Adrenal gland (tissue), 12 donors: ENCODE results near the gene ADGRB3. TPM values are rescaled to one million over a fixed set of nuclear protein-coding genes. Genes with fewer than 3 reads are reported as not detected.

ENCODE experiments used
- DNase-seq, 7 donors: peaks; one replicate each; pipeline ENCODE4 v3.0.0-alpha.2; 2019 to 2020
- H3K27ac ChIP-seq, 5 donors: fragments of 200-600 bp; sonication (generic) in 4 of 5; 1 replicate in 3 of 5; 2 replicates in 2 of 5; pipeline versions ENCODE4 v1.5.1 to v1.8.0; 2016 to 2020; ENCODE audit warnings: mild to moderate bottlenecking in 1 of 5
- H3K27me3 ChIP-seq: fragments of 200-600 bp; 2 replicates; pipeline ENCODE4 v1.8.0; 2021
- H3K36me3 ChIP-seq, 2 donors: fragments of 200-600 bp; replicated peaks in 1 of 2; 1 replicate in 1 of 2; 2 replicates in 1 of 2; pipeline versions ENCODE4 v1.5.1 to v1.8.0; 2018 to 2022
- H3K4me1 ChIP-seq, 2 donors: fragments of 200-600 bp; replicated peaks in 1 of 2; 1 replicate in 1 of 2; 2 replicates in 1 of 2; pipeline versions ENCODE4 v1.5.1 to v1.8.0; 2018 to 2021
- H3K4me3 ChIP-seq, 4 donors: fragments of 200-600 bp; sonication (generic) in 3 of 4; one replicate each; pipeline ENCODE4 v1.5.1; 2016 to 2018
- H3K9me3 ChIP-seq, 3 donors: fragments of 200-600 bp; sonication (generic) in 1 of 3; replicated peaks in 1 of 3; 1 replicate in 2 of 3; 2 replicates in 1 of 3; pipeline versions ENCODE4 v1.5.1 to v1.8.0; 2016 to 2021
- CTCF ChIP-seq, 6 experiments: fragments of 450-650 bp in 4 of 6; fragments of 200-600 bp in 2 of 6; sonication (generic) in 1 of 6; IDR thresholded peaks; 1 replicate in 5 of 6; 2 replicates in 1 of 6; pipeline versions ENCODE4 v1.5.1 to v1.8.0; 2016 to 2021; ENCODE audit warnings: antibody characterized with exemption in 6 of 6, mild to moderate bottlenecking in 2 of 6, moderate library complexity in 1 of 6
- POLR2A ChIP-seq, 2 donors: fragments of 450-650 bp; IDR thresholded peaks; one replicate each; pipeline ENCODE4 v1.6.1; 2017; ENCODE audit warnings: antibody characterized with exemption in 2 of 2, mild to moderate bottlenecking in 2 of 2, moderate library complexity in 1 of 2
- WGBS, 4 donors: extraction: QIAGEN DNeasy Blood & Tissue Kit in 2 of 4; methylation state at CpG; one replicate each; pipeline versions ENCODE4 v1.1.5 to v1.1.7; 2013 to 2017; 5-methylcytosine and 5-hydroxymethylcytosine counted together
- intact Hi-C, 2 donors: fragments of 100-400 bp; cut with DNase I; formaldehyde crosslinking; loops; one replicate each; pipeline versions ENCODE4 v1.14.1 to v1.15.0; 2022 to 2023
- polyA plus RNA-seq, 3 donors: library from polyadenylated mRNA; stranded (reverse); fragments of 200-250 nt in 2 of 3; fragments of 350-450 nt in 1 of 3; fragmentation: Illumina TruSeq in 1 of 3; extraction: RNeasy Lipid Tissue Mini Kit (QIAGEN cat#74804) in 1 of 3; gene quantifications; one replicate each; pipeline ENCODE4 v1.2.3, GENCODE V29; 2013 to 2014
- total RNA-seq, 9 donors: library from RNA; depleted of rRNA in 4 of 9; stranded (reverse); fragments of >200 nt in 4 of 9; fragments of 120-200 nt in 1 of 9; fragmentation: NEBNext Ultra II Directional in 1 of 9; extraction: Animal tissue kit (Norgen Biotek cat#: 25700) in 1 of 9; gene quantifications; one replicate each; pipeline versions ENCODE4 v1.1.0 to v1.2.4, GENCODE V29; 2013 to 2023
- donor health status: healthy with polysubstance abuse.
- donor health status: Bipolar disorder and iron deficiency.
- donor health status: DM: yes; HTN: yes; CAD: no.
- donor health status: DM: no; HTN: no; CAD: no.
- donor health status: DM: no; HTN: no; CAD: no.
- donor health status: DM: yes; HTN: yes; CAD: no.

Gene ADGRB3
- total and polyA plus RNA-seq, 12 donors = 1.3 to 9.0 (median 3.1) TPM

DNA sequence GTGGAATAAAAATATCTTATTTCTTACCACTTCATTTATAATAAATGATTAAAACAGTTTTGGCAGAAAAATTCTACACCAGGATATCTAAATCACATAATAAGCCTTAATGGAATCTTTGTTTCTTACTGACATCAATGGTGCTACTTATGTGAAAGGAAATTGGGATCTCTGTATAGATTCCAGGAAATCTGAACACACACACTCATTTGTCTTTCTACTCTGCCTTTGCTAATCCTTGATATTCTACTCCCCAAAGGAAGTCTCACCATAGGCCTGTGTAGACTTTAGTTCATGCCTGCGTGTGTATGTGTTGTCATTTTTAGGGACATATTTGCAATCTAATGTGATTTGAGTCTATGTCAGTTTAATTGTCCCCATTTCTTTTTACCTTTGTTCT is 7.9 kb downstream of the ADGRB3 start:
- no peak overlapping the region for H3K4me3 ChIP-seq
- intact Hi-C loops = no loop called here
- no peaks in the 10 kb centered on the region for H3K9me3 ChIP-seq
- no peak overlapping the region for H3K27ac ChIP-seq
- no peak for TF ChIP-seq POLR2A (IDR thresholded peaks at IDR 0.05)
- TF ChIP-seq CTCF (IDR thresholded peaks at IDR 0.05) = no peak
- H3K4me1 ChIP-seq = no peaks in the 10 kb centered on the region
- 87 to 97% (median 95%) methylated on average over 1 of the region's 1 CpG for WGBS, 4 donors
- H3K27me3 ChIP-seq = no peaks in the 10 kb centered on the region
- DNase-seq = no peak
- H3K36me3 ChIP-seq = no peaks in the 10 kb centered on the region

GRCh38 chr6:68649669-68650068 is 14.6 kb downstream of the ADGRB3 start:
- DNase-seq = no peak
- intact Hi-C loops = no loop called here
- WGBS, 4 donors = 75 to 80% (median 75%) methylated on average over 3 of the region's 3 CpGs
- Histone ChIP-seq H3K27me3 (no peaks in the 10 kb centered on the region), H3K4me1 (peaks cover 4 to 28% of the 10 kb centered on the region in 2 donors), H3K9me3 (no peaks in the 10 kb centered on the region), H3K36me3 (no peaks in the 10 kb centered on the region), H3K27ac (no peak overlapping the region), H3K4me3 (no peak overlapping the region)
- no peak for TF ChIP-seq POLR2A (IDR thresholded peaks at IDR 0.05)
- no peak for TF ChIP-seq CTCF (IDR thresholded peaks at IDR 0.05)

DNA sequence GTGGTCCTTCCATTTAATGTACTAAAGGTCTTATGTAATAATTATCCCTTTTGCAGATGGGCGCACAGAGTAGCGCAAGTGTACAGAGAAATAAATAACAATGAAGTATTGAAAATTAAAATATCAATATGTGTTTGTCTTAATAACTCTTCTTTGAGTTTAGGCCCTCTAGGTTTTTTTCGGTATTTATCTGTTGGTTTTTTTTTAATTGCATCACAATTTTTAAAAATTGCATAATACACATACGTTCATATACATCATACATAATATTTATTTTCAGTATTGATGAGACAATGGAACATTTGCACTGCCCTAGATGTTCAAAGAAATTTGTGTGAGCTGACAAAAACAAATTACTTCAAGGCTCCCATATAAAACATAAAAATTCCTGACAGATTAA is 15.1 kb downstream of the ADGRB3 start:
- Histone ChIP-seq H3K9me3 (no peaks in the 10 kb centered on the region), H3K36me3 (no peaks in the 10 kb centered on the region), H3K4me1 (peaks cover 4 to 30% of the 10 kb centered on the region in 2 donors), H3K4me3 (no peak overlapping the region), H3K27ac (no peak overlapping the region), H3K27me3 (no peaks in the 10 kb centered on the region)
- intact Hi-C loops = no loop called here
- 88 to 90% (median 90%) methylated on average over 4 of the region's 4 CpGs for WGBS, 4 donors
- TF ChIP-seq CTCF (IDR thresholded peaks at IDR 0.05) (no peak), POLR2A (IDR thresholded peaks at IDR 0.05) (no peak)
- no peak for DNase-seq

- Histone ChIP-seq H3K27me3 (no peaks in the 10 kb centered on the region), H3K9me3 (no peaks in the 10 kb centered on the region), H3K4me1 (peaks cover 4 to 36% of the 10 kb centered on the region in 2 donors), H3K4me3 (no peak overlapping the region), H3K36me3 (no peaks in the 10 kb centered on the region), H3K27ac (no peak overlapping the region)
- TF ChIP-seq CTCF (IDR thresholded peaks at IDR 0.05) = no peak
- no peak for TF ChIP-seq POLR2A (IDR thresholded peaks at IDR 0.05)
- 44 to 69% (median 54%) methylated on average over 2 of the region's 2 CpGs for WGBS, 4 donors
- intact Hi-C loops = no loop called here
- no peak for DNase-seq
Measured at GRCh38 chr6:68651011-68651985, 16.2 kb downstream of the ADGRB3 start.
